Upper lobe of left lung (tissue), 4 donors: Measurements from ENCODE around the gene LMO3.

Experiments used
- CTCF ChIP-seq, 6 experiments: fragments of 450-650 bp in 4 of 6; fragments of 200-600 bp in 2 of 6; sonication (generic) in 2 of 6; IDR thresholded peaks; one replicate each; pipeline ENCODE4 v1.5.1; 2016 to 2019; ENCODE audit warnings: antibody characterized with exemption in 6 of 6
- POLR2A ChIP-seq, 4 donors: fragments of 450-650 bp; IDR thresholded peaks; one replicate each; pipeline ENCODE4 v1.5.1; 2016 to 2017; ENCODE audit warnings: antibody characterized with exemption in 4 of 4, mild to moderate bottlenecking in 2 of 4

DNA sequence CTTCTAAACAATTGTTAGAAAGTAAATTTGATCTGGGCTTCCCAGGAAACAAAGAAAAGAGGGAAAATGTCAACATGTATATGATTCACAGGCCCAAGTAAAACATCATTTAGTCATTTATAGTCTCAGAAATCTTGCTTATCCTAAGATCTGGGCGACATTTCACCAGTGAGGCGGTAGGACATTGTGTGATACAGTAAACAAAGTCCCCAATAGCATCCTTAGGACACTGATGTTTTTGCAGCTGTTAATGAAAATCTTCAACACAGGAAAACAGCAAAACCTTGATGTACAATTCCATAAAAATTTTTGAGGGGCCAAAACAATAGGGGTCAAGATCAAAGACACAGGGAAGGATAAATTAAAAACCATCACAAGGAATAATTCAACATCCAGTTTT, 20.2 kb downstream of the LMO3 start:
- no peak for TF ChIP-seq CTCF (IDR thresholded peaks at IDR 0.05)
- TF ChIP-seq POLR2A (IDR thresholded peaks at IDR 0.05): no peak
